Activated T-helper 1 cell treated with anti-CD3 and anti-CD28 coated beads, Interleukin-12 subunit alpha, Interleukin-12 subunit beta, Interleukin-2, Interleukin-4 antibody, amounts not matched to agents 30 ng/mL and 10 ng/mL and 1 ng/mL, durations not matched to agents 14 hours and 24 hours and 36 hours (primary cell): Measurements from ENCODE around the gene STRA8. TPM values are rescaled to one million over a fixed set of nuclear protein-coding genes. Genes with fewer than 3 reads are reported as not detected.

ENCODE experiments used
- DNase-seq: peaks from one replicate; pipeline ENCODE4 v3.0.0; 2021; ENCODE audit warnings: low spot score
- H3K27ac Mint-ChIP-seq: one replicate; pipeline ENCODE4 v1.8.0; 2021; ENCODE audit warnings: mild to moderate bottlenecking, mixed read lengths
- H3K27me3 Mint-ChIP-seq: one replicate; pipeline ENCODE4 v1.8.0; 2022; ENCODE audit warnings: mild to moderate bottlenecking, moderate library complexity, mixed read lengths; ENCODE audit not compliant: insufficient read depth
- H3K36me3 Mint-ChIP-seq: one replicate; pipeline ENCODE4 v1.8.0; 2021; ENCODE audit warnings: low read depth, mixed read lengths
- H3K4me1 Mint-ChIP-seq: one replicate; pipeline ENCODE4 v1.8.0; 2021; ENCODE audit warnings: low read depth, mixed read lengths
- H3K4me3 Mint-ChIP-seq: one replicate; pipeline ENCODE4 v1.8.0; 2021; ENCODE audit warnings: mild to moderate bottlenecking, moderate library complexity, mixed read lengths
- H3K9me3 Mint-ChIP-seq: one replicate; pipeline ENCODE4 v1.8.0; 2021; ENCODE audit warnings: mixed read lengths
- intact Hi-C: fragments of 100-400 bp; cut with micrococcal nuclease; formaldehyde crosslinking; loops from one replicate; pipeline ENCODE4 v1.15.1; 2024
- total RNA-seq: library from RNA; stranded (reverse); gene quantifications from 2 replicates; pipeline ENCODE4 v1.2.3, GENCODE V29; 2022

The STRA8 gene
- total RNA-seq, 1 donor from 2014 or later = not detected

DNA sequence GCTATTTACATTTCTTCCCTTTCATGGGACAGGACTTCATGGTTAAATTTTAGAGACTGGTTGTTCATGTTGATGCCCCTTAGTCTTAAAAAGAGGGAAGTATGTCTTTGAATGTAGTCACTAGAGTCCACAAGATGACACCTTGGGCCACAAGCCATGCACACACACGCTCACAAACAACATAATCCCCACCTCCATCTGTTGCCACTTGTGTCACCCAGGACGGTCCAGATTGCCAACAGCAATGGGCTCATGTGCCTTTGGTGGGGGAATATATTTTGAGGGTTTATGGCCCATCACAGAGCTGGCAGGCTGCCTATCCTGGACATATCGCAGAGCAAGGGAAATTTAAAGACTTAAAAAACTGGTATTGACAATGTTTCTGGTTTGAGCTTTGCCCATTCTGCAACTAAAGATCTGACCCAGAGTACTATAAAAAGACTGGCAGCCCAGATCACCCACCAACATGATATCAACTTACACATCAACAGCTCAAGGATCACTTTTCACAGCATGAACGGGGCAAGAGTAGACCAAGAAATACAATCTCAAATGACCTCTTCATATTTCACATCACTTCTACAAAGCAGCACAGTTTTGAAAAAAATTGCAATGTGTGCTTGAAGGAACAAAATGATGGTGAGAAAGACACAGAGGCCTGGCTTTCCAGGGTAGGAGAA lies 50.5 kb downstream of the STRA8 start:
- Mint-ChIP-seq H3K36me3 (no peaks in the 10 kb centered on the region), H3K4me1 (peaks cover 16% of the 10 kb centered on the region), H3K27me3 (peaks cover 8% of the 10 kb centered on the region), H3K4me3 (no peak overlapping the region), H3K27ac (no peak overlapping the region), H3K9me3 (no peaks in the 10 kb centered on the region)
- DNase-seq = no peak
- intact Hi-C loops = no loop called here

- DNase-seq = no peak
- Mint-ChIP-seq H3K27me3 (peaks cover 4% of the 10 kb centered on the region), H3K9me3 (no peaks in the 10 kb centered on the region), H3K4me3 (no peak overlapping the region), H3K27ac (no peak overlapping the region), H3K4me1 (peaks cover 16% of the 10 kb centered on the region), H3K36me3 (no peaks in the 10 kb centered on the region)
- intact Hi-C loops = no loop called here
Observed at GRCh38 chr7:135285547-135286233, 52.1 kb downstream of the STRA8 start.

DNA sequence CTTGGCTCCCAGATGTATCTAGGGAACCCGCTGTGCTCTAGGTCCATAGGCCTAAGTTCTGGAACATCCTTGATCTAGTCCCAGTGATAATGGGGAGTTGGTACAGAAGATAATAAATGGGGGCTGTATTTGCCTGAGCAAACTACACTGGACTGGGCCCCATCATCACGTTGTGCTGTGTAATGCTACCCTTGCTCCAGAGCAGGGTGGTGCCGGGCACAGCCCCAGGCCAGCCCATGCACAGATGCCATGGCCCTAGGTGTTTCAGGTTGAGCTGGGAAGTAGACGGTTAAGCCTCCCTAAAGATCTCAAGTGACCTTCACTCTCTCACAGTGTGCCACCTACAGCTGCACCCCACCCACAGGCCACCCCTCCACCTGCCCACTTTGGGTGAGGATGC lies 53.2 kb downstream of the STRA8 start:
- H3K9me3 Mint-ChIP-seq = no peaks in the 10 kb centered on the region
- no peaks in the 10 kb centered on the region for H3K27me3 Mint-ChIP-seq
- no peak overlapping the region for H3K27ac Mint-ChIP-seq
- peaks cover 9% of the 10 kb centered on the region for H3K4me1 Mint-ChIP-seq
- intact Hi-C loops = no loop called here
- no peak for DNase-seq
- H3K36me3 Mint-ChIP-seq = no peaks in the 10 kb centered on the region
- H3K4me3 Mint-ChIP-seq = no peak overlapping the region

- peaks cover 3% of the 10 kb centered on the region for H3K27me3 Mint-ChIP-seq
- H3K27ac Mint-ChIP-seq = no peak overlapping the region
- no peaks in the 10 kb centered on the region for H3K36me3 Mint-ChIP-seq
- H3K4me1 Mint-ChIP-seq = no peaks in the 10 kb centered on the region
- H3K4me3 Mint-ChIP-seq = no peak overlapping the region
- intact Hi-C loops = no loop called here
- no peak for DNase-seq
- H3K9me3 Mint-ChIP-seq = no peaks in the 10 kb centered on the region
Observed at GRCh38 chr7:135290594-135290993, 57.0 kb downstream of the STRA8 start.

GRCh38 chr7:135291809-135292253 lies 58.2 kb downstream of the STRA8 start:
- H3K27me3 Mint-ChIP-seq = peaks cover 3% of the 10 kb centered on the region
- intact Hi-C loops = no loop called here
- no peak for DNase-seq
- no peaks in the 10 kb centered on the region for H3K36me3 Mint-ChIP-seq
- H3K4me1 Mint-ChIP-seq = no peaks in the 10 kb centered on the region
- H3K4me3 Mint-ChIP-seq = no peak overlapping the region
- H3K27ac Mint-ChIP-seq = no peak overlapping the region
- no peaks in the 10 kb centered on the region for H3K9me3 Mint-ChIP-seq

DNA sequence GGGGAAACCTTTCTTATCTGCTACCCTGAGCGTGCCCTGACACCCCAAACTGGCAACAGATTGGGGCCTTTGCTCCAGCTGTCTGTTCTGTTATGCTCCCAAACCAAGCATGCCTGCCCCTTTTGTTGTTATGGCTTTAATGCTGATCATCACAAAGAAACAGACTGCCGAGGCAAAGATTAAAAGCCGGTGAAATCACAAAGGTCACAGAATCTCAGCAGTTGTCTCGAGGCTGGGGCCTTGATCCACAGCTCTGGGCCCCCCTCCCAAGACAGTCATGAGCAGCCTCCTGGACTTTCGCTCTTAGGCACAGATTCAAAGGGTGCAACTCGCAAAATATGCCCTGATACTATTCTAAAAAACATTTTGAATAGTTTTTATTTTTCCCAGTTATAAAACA lies 65.6 kb downstream of the STRA8 start:
- intact Hi-C loops = no loop called here
- DNase-seq = no peak
- H3K4me1 Mint-ChIP-seq = no peaks in the 10 kb centered on the region
- peaks cover 4% of the 10 kb centered on the region for H3K9me3 Mint-ChIP-seq
- no peak overlapping the region for H3K4me3 Mint-ChIP-seq
- no peak overlapping the region for H3K27ac Mint-ChIP-seq
- H3K36me3 Mint-ChIP-seq = no peaks in the 10 kb centered on the region
- peaks cover 10% of the 10 kb centered on the region for H3K27me3 Mint-ChIP-seq

GRCh38 chr7:135300913-135301765 lies 67.5 kb downstream of the STRA8 start:
- no peaks in the 10 kb centered on the region for H3K4me1 Mint-ChIP-seq
- H3K4me3 Mint-ChIP-seq = no peak overlapping the region
- H3K27ac Mint-ChIP-seq = no peak overlapping the region
- H3K9me3 Mint-ChIP-seq = peaks cover 4% of the 10 kb centered on the region
- H3K27me3 Mint-ChIP-seq = peaks cover 8% of the 10 kb centered on the region
- H3K36me3 Mint-ChIP-seq = no peaks in the 10 kb centered on the region
- DNase-seq = no peak
- intact Hi-C loops = no loop called here

Other genes with a start within 250 kb of the STRA8 start
- 1.5 and 1.9 TPM in 2 replicates for gene AGBL3, start 247.3 kb upstream of the STRA8 start, total RNA-seq
- 2.9 and 4.5 TPM in 2 replicates for gene TMEM140, start 85.8 kb upstream of the STRA8 start, total RNA-seq
- gene CYREN, start 63.1 kb upstream of the STRA8 start, total RNA-seq = 58.8 and 58.9 TPM in 2 replicates
- 34.6 and 35.4 TPM in 2 replicates for gene WDR91, start 22.3 kb upstream of the STRA8 start, total RNA-seq